ENCODE measurements around the gene PRKCD.

DNA sequence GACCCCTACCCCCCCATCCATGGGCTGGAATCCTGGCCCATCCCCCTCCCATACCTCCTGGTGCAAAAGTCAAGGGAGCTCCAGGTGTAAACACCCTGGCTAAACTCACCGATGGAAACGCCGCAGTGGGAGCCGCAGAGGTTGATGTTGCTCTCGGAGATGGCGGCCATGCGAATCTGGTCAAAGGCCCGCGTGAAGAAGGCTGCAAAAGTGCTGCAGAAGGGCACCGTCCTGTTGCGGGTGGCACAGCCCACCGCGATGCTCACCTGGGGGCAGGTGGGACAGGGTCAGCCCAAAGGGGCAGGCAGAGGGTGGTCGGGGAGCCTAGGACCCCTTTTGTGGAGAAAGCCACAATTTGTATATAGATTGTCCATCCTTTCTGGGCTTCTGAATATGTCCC lies 68.2 kb downstream of the PRKCD start:
- TF ChIP-seq CTCF (conservative IDR thresholded peaks at IDR 0.05; ENCODE audit: low read length) = no peak
- no peak for TF ChIP-seq EZH2phosphoT487 (IDR thresholded peaks at IDR 0.05; ENCODE audit: borderline replicate concordance, low read depth, low read length)
